ENCODE data around the gene LRRC38. TPM values are rescaled to one million over a fixed set of nuclear protein-coding genes. Genes with fewer than 3 reads are reported as not detected.
"Not testable (repeated sequence)": the region's sequence is repeated elsewhere in the genome, so short reads cannot be mapped to it uniquely, and the experiment has no call there.

The LRRC38 gene
- total RNA-seq, 1 donor from 2014 or later = 0.17 TPM

DNA sequence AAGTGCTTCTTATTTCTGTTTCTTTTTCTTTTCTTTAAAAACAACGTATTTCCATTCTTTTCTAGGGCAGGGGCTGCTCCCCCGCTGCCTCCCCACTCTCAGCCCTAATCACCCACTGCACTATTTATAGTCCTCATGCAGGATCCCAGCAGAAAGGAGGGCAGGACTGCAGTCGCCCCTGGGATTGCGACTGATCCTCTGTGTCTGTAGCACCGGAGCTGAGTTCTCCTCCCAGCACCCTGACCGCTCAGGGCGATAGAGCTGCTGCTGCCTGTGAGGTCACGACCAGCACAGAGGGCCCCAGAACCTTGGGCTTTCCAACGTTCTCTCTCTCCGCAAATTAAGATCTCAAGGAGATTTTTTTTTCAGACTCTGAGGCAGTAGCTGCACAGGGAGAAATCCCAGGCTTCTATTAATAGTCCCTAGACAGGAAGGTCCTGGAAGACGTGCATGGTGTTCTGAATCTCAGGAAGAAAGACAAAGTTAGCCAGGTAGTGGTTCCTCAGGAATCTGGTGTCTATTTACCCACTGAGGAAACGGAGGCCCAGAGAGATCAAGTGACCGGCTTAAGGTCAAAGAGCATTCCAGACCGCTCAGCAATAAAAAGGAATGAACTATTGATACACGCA, 56.8 kb downstream of the LRRC38 start:
- no peak for DNase-seq

GRCh38 chr1:13451399-13451965, 62.3 kb downstream of the LRRC38 start:
- no peak for DNase-seq

DNA sequence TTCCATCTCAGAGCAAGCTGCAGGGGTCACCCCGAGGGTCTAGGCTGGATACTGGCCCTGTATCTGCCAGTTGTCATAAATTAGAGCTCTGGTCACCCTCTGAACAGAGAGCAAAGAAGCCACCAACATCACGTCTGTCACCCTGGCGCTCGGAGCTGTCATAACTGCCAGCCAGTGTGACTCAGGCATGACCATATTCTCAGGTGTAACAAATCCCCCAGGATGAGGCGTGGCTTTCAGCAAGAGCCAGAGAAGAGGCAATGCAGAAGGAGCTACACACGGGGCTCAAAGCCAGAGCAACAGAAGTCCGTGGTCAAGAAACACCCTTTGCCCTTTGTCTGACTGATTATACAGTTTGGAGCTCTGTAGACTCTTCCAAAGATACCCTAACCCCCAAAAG, 63.6 kb downstream of the LRRC38 start:
- DNase-seq = no peak

GRCh38 chr1:13443335-13443979, 70.3 kb downstream of the LRRC38 start:
- DNase-seq = no peak

- DNase-seq = not testable (repeated sequence)
These were observed 74.6 kb downstream of the LRRC38 start for GRCh38 chr1:13439104-13439783.

GRCh38 chr1:13435458-13435857, 78.3 kb downstream of the LRRC38 start:
- no peak for DNase-seq

- DNase-seq = not testable (repeated sequence)
These were observed 80.0 kb downstream of the LRRC38 start for GRCh38 chr1:13433694-13434358.

- DNase-seq = no peak
These were observed 81.6 kb downstream of the LRRC38 start for GRCh38 chr1:13432251-13432650.

DNA sequence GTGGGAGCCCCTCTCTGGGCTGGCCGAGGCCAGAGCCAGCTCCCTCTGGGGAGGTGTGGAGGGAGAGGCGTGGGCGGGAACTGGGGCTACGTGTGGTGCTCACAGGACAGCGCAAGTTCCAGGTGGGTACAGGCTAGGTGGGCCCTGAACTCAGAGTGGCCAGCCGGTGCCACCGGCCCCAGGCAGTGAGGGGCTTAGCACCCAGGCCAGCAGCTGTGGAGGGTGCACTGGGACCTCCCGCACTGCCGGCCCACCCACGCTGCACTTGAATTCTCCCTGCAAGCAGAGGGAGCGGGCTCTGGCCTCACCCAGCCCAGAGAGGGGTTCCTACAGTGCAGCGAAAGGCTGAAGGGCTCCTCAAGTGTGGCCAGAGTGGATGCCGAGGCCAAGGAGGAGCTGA, 83.3 kb downstream of the LRRC38 start:
- DNase-seq = no peak

Other genes with a start within 250 kb of the LRRC38 start
- gene PRAMEF8, start 228.9 kb downstream of the LRRC38 start, total RNA-seq = not detected in 2 replicates
- gene PRAMEF33, start 210.5 kb downstream of the LRRC38 start, total RNA-seq = not detected in 2 replicates
- not detected in 2 replicates for gene PRAMEF15, start 198.4 kb downstream of the LRRC38 start, total RNA-seq
- gene PRAMEF14, start 166.9 kb downstream of the LRRC38 start, total RNA-seq = not detected in 2 replicates
- not detected in 2 replicates for gene PRAMEF19, start 142.1 kb downstream of the LRRC38 start, total RNA-seq
- gene PRAMEF17, start 124.4 kb downstream of the LRRC38 start, total RNA-seq = not detected in 2 replicates
- not detected in 2 replicates for gene PRAMEF20, start 103.6 kb downstream of the LRRC38 start, total RNA-seq
- gene PDPN, start 69.8 kb upstream of the LRRC38 start, total RNA-seq = 65.0 and 88.5 TPM in 2 replicates
- 10.7 and 13.3 TPM in 2 replicates for gene PRDM2, start 186.2 kb upstream of the LRRC38 start, total RNA-seq

Data from dermis blood vessel endothelial cell (primary cell).